ENCODE results near the gene ZNF768.
A peak's percentile ranks its signal among the peaks of the same experiment; 100 is the strongest.
"Not testable (repeated sequence)": the region's sequence is repeated elsewhere in the genome, so short reads cannot be mapped to it uniquely, and the experiment has no call there.

ZNF768 gene

DNA sequence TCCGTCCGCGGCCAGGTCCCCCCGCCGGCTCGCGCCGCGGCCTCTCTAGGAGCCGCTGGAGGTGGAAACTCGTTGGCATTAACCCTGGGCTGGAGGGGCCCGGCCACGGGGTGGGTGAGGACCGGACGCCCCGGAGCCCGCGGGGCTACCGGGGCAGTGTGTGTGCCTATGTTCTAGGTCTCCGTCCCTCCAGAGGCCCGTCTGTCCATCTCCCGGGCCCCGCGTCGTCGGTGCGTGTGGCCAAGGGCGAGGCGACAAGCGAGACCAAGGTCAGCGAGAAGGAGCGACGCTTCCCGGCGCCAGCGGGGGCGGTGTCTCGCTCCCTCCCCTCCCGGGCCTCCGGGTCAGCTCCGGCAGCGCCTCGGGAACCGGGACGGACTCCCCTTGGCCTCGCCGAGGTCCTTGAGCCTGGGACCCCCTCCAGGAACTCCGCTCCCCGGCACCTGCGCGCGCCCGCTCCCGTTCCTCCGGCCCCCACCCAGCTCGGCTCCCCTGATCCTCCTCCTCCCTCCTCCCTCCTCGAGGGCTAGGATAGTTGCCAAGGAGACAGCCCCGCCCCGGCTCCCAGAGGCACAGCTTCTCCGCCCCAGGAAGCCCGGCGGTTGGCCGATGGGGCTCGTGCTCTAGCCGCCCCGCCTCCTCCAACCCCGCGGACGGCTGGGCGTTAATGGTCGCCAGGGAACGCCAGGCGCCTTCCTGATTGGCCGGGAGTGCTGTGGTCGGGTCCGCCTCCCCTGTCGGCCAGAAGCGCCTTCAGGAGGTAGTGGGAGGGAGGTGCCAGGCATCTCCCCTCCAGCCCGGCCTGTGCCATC lies 663 bp upstream of the ZNF768 start:
- peak; percentile 98 for DNase-seq (ENCODE audit: low spot score)
- TF ChIP-seq, protein P1, sequence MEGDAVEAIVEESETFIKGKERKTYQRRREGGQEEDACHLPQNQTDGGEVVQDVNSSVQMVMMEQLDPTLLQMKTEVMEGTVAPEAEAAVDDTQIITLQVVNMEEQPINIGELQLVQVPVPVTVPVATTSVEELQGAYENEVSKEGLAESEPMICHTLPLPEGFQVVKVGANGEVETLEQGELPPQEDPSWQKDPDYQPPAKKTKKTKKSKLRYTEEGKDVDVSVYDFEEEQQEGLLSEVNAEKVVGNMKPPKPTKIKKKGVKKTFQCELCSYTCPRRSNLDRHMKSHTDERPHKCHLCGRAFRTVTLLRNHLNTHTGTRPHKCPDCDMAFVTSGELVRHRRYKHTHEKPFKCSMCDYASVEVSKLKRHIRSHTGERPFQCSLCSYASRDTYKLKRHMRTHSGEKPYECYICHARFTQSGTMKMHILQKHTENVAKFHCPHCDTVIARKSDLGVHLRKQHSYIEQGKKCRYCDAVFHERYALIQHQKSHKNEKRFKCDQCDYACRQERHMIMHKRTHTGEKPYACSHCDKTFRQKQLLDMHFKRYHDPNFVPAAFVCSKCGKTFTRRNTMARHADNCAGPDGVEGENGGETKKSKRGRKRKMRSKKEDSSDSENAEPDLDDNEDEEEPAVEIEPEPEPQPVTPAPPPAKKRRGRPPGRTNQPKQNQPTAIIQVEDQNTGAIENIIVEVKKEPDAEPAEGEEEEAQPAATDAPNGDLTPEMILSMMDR (IDR thresholded peaks at IDR 0.05; ENCODE audit: extremely low read depth, missing control alignments), result no peak

DNA sequence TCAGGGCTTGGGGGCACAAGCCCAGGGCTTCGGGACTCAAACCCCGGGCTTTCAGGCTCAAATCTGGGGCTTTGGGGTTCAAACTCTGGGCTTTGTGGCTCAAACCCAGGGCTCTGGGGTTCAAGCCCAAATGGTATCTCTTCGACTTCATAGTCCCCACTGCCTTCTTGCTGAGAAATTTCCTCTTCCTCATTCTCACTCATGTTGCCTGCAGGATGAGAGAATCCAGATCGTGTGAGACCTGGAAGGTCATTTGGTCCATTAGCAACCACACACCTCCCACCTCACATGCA lies 576 bp downstream of the ZNF768 start:
- no peak for DNase-seq (ENCODE audit: low spot score)
- TF ChIP-seq, protein P1 (IDR thresholded peaks at IDR 0.05; ENCODE audit: extremely low read depth, missing control alignments), result no peak

DNA sequence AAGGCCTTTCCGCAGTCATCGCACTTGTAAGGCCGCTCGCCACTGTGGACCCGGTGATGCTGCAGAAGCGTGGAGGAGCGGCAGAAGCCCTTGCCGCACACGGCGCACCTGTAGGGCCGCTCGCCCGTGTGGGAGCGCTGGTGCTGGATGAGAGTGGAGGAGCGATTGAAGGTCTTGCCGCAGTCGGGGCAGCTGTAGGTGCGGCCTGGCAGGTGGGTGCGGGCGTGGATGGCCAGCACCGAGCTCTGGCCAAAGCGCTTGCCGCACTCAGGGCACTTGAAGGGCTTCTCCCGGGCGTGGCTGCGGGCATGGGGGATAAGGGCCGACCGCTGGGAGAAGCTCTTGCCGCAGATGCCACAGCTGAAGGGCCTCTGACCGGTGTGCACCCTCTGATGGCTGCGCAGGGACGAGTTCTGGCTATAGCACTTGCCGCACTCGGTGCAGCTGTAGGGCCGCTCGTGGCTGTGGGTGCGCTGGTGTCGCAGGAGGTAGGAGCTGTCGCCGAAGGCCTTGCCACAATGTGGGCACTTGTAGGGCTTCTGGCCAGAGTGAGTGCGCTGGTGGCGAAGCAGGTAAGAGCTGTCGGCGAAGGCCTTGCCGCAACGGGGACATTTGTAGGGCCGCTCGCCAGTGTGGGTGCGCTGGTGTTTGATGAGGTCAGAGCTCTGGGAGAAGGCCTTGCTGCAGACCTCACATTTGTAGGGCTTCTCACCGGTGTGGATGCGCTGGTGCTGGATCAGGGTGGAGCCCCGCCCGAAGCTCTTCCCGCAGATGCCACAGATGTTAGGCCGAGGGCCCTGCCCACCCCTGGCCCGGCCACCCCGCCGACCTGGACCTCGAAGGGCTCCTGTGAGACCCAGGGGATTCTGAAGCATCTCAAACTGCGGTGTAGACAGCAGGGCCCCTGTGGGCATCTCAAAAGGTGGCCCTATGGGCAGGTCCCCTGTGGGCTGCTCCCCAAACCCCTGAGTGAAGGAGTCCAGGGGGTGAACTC lies 1.5 kb downstream of the ZNF768 start:
- no peak for DNase-seq (ENCODE audit: low spot score)
- TF ChIP-seq, protein P1 (IDR thresholded peaks at IDR 0.05; ENCODE audit: extremely low read depth, missing control alignments), result no peak

DNA sequence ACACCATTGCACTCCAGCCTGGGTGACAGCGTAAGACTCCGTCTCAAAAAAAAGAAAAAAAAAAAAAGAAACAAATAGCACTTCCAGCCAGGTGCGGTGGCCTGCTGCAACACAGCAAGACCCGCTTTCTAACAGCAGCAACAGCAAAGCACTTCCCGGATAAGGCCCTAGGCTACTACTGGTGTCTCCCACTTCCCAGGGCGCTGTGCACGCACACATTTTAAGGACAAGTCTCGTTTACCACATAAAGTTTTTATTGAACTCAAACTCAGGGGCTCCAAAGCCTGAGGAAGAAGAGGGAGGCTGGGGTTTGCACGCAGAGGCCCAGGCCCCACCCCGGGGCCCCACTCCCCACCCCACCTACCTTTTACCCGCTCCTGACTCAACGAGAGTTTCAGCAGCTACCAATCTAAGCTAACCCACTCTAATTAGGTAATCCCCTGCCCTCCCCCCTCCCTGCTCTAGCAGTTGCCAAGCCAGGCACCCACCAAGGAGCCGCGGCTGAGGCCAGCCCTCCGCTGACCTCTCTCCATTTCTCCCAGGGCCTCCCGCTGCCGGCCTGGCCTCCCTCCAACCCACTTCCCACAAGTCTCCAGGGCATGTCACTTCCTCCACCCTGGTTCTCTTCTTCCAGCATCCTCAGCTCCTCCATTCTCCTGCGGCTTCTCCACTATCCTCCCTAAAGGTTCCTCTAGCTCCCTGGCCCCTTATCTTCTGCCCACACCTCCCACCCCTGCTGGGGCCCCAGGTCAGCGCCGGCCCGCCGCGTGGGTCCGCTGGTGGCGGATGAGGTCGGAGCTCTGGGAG lies 2.4 kb downstream of the ZNF768 start:
- no peak for DNase-seq (ENCODE audit: low spot score)

DNA sequence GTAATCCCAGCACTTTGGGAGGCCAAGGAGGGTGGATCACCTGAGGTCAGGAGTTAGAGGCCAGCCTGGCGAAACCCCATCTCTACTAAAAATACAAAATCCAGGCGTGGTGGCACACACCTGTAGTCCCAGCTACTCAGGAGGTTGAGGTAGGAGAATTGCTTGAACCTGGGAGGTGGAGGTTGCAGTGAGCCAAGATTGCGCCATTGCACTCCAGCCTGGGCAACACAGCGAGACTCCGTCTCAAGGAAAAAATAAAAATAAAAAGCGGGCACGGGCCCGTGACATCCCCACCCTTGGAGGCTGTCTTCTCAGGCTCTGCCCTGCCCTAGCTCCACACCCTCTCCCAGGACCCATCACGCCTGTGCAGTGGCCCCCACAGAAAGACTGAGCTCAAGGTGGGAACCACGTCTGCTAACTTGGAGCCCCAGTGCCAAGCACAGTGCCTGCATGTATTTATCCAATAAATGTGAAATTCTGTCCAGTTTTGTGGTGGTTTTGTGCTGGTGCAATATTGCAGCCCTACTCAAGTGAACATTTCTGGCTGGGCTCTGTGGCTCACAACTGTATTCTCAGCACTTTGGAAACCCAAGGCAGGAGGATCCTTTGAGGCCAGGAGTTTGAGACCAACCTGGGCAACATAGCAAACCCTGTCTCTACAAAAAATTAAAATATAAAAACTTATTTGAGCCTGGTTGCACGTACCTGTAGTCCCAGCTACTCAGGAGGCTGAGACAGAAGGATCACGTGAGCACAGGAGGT lies 3.5 kb downstream of the ZNF768 start:
- not testable (repeated sequence) for DNase-seq (ENCODE audit: low spot score)

More for the DNA sequence above, 2.4 kb downstream of the ZNF768 start:
- TF ChIP-seq, protein P1 (IDR thresholded peaks at IDR 0.05; ENCODE audit: extremely low read depth, missing control alignments), result no peak

DNA sequence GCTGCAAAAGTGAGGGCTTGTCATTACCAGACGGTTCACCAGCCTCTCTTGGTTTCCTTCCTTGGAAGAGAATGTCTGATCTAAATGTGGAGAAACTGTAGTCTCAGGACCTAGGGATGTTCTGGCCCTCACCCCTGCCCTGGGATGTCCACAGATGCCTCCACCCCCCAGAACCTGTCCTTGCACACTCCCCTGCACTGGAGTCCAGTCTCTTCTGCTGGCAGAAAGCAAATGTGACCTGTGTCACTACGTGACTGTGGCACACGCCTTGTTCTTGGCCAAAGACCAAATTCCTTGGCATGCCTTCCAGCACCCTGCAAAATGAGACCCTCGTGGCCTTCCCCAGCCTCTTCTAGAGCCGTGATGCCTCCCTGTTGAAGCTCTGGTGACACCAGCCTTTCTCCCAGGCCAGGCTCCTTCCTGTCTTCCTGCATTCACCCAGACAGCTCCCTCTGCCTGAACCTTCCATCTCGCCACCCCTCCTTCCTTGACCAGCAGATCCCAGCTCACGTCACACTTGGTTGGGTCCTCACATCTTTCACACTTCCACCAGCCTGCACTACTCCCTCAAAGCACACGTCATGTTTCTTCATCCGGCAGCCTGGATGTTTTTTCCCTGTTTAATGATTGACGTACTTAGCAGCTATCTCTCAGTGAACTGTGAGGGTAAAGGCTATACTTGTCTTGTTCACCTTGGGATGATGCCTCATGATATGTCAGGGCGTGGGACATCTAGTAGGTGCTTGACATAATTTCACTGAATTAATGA lies 4.3 kb downstream of the ZNF768 start:
- no peak for DNase-seq (ENCODE audit: low spot score)
- TF ChIP-seq, protein P1 (IDR thresholded peaks at IDR 0.05; ENCODE audit: extremely low read depth, missing control alignments), result no peak
